HCT116 (cell line): ENCODE results near the gene UBTF. TPM values are rescaled to one million over a fixed set of nuclear protein-coding genes. Genes with fewer than 3 reads are reported as not detected.

Experiments
- ATAC-seq: fragments of 200-7000 bp; cut with Tn5 transposase; 2 replicates; pipeline ENCODE4 v1.9.1; 2020; ENCODE audit warnings: mild to moderate bottlenecking, moderate library complexity
- BruUV-seq: library from RNA; stranded (reverse); fragments of 400-500 nt; replicated peaks from 2 replicates; lab custom pipeline; 2021; lab: Mats Ljungman, UMichigan
- CTCF ChIA-PET: fragments of 300-600 bp; sonication (Branson Sonifier 250); formaldehyde crosslinking; loops from one replicate; lab custom pipeline; 2021; ENCODE audit warnings: antibody characterized with exemption; lab: Charles Lee
- POLR2A ChIA-PET: fragments of 300-600, 350-600 bp; sonication (Branson Sonifier 250); formaldehyde crosslinking; loops from one replicate; lab custom pipeline; 2021; ENCODE audit warnings: antibody characterized with exemption; lab: Charles Lee
- RAD21 ChIA-PET, 2 experiments: fragments of 300-600 bp; sonication (Branson Sonifier 250); formaldehyde crosslinking; loops; one replicate each; lab custom pipeline; 2023; ENCODE audit warnings: low total read pairs in 2 of 2; ENCODE audit not compliant: uncharacterized antibody in 2 of 2, unreplicated experiment in 2 of 2, low non-redundant PET in 1 of 2; lab: Charles Lee
- DNase-seq: peaks from one replicate; pipeline ENCODE4 v3.0.0-alpha.2; 2010; ENCODE audit warnings: low read depth, low spot score
- H2AFZ ChIP-seq: fragments of 200-600 bp; shearing (Covaris generic), sonication (generic); 2 replicates; pipeline ENCODE4 v1.6.1; 2017; ENCODE audit warnings: low read depth, mixed run types, mixed read lengths, antibody characterized with exemption, low read length; ENCODE audit not compliant: poor library complexity, severe bottlenecking
- H3K27ac ChIP-seq: 2 replicates; pipeline ENCODE4 v1.5.1; 2012; ENCODE audit warnings: low read depth, low read length
- H3K27me3 ChIP-seq: fragments of 200-600 bp; sonication (generic); 2 replicates; pipeline ENCODE4 v1.6.1; 2016; ENCODE audit warnings: mixed run types, low read length, mixed read lengths; ENCODE audit not compliant: insufficient read depth
- H3K36me3 ChIP-seq, 2 experiments: fragments of 200-500 bp in 1 of 2; fragments of 200-600 bp in 1 of 2; sonication (Bioruptor generic) in 1 of 2; sonication (generic) in 1 of 2; 2 replicates each; pipeline versions ENCODE4 v1.5.1 to v1.6.1; 2014 to 2016; ENCODE audit warnings: low read length in 2 of 2, inconsistent platforms in 1 of 2, mixed read lengths in 1 of 2, mixed run types in 1 of 2; ENCODE audit not compliant: insufficient read depth in 2 of 2, control insufficient read depth in 1 of 2
- H3K4me1 ChIP-seq, 2 experiments: fragments of 200-600 bp in 1 of 2; sonication (generic) in 1 of 2; 2 replicates each; pipeline versions ENCODE4 v1.5.1 to v1.6.1; 2012 to 2017; ENCODE audit warnings: low read length in 2 of 2, inconsistent platforms in 1 of 2, mild to moderate bottlenecking in 1 of 2, mixed read lengths in 1 of 2, mixed run types in 1 of 2, moderate library complexity in 1 of 2; ENCODE audit not compliant: insufficient read depth in 2 of 2, control insufficient read depth in 1 of 2
- H3K4me2 ChIP-seq: fragments of 200-600 bp; sonication (generic); 2 replicates; pipeline ENCODE4 v1.6.1; 2017; ENCODE audit warnings: mixed run types, low read length, mixed read lengths
- H3K4me3 ChIP-seq, 2 experiments: fragments of 200-600 bp in 1 of 2; sonication (generic) in 1 of 2; replicated peaks in 1 of 2; 2 replicates each; pipeline ENCODE4 v1.5.1; 2011 to 2016; ENCODE audit warnings: low read length in 2 of 2, control low read depth in 1 of 2, low read depth in 1 of 2, mild to moderate bottlenecking in 1 of 2, mixed read lengths in 1 of 2, mixed run types in 1 of 2
- H3K79me2 ChIP-seq: fragments of 200-600 bp; sonication (generic); 2 replicates; pipeline ENCODE4 v1.6.1; 2017; ENCODE audit warnings: mild to moderate bottlenecking, mixed run types, low read length, moderate library complexity, mixed read lengths; ENCODE audit not compliant: insufficient read depth
- H3K9ac ChIP-seq: fragments of 200-600 bp; sonication (generic); 2 replicates; pipeline ENCODE4 v1.6.1; 2016; ENCODE audit warnings: low read length, mixed read lengths
- H3K9me2 ChIP-seq: fragments of 200-600 bp; sonication (generic), shearing (Covaris generic); 2 replicates; pipeline ENCODE4 v1.6.1; 2017; ENCODE audit warnings: mixed run types, mild to moderate bottlenecking, moderate library complexity; ENCODE audit not compliant: insufficient read depth
- H3K9me3 ChIP-seq, 2 experiments: fragments of 200-500 bp in 1 of 2; fragments of 200-600 bp in 1 of 2; sonication (Bioruptor generic) in 1 of 2; sonication (generic) in 1 of 2; 2 replicates each; pipeline ENCODE4 v1.6.1; 2014 to 2017; ENCODE audit warnings: low read length in 2 of 2, mixed read lengths in 2 of 2, inconsistent platforms in 1 of 2, low read depth in 1 of 2, mild to moderate bottlenecking in 1 of 2, mixed run types in 1 of 2, moderate library complexity in 1 of 2; ENCODE audit not compliant: control insufficient read depth in 1 of 2, insufficient read depth in 1 of 2
- H4K20me1 ChIP-seq: fragments of 200-600 bp; sonication (generic), shearing (Covaris generic); 2 replicates; pipeline ENCODE4 v1.6.1; 2017; ENCODE audit warnings: mixed run types, mild to moderate bottlenecking, moderate library complexity; ENCODE audit not compliant: insufficient read depth
- CTCF ChIP-seq, 3 experiments: fragments of 200-600 bp in 1 of 3; sonication (generic) in 1 of 3; IDR thresholded peaks in 2 of 3; conservative IDR thresholded peaks in 1 of 3; 2 replicates each; pipeline ENCODE4 v1.5.1; 2012 to 2017; ENCODE audit warnings: low read depth in 2 of 3, low read length in 2 of 3, antibody characterized with exemption in 1 of 3, borderline replicate concordance in 1 of 3, control low read depth in 1 of 3, mild to moderate bottlenecking in 1 of 3, mixed read lengths in 1 of 3, mixed run types in 1 of 3, moderate library complexity in 1 of 3; ENCODE audit not compliant: insufficient read depth in 1 of 3
- EGR1 ChIP-seq: IDR thresholded peaks from 2 replicates; pipeline ENCODE4 v1.6.1; 2012; ENCODE audit warnings: low read depth
- EZH2phosphoT487 ChIP-seq: fragments of 200-600 bp; IDR thresholded peaks from 2 replicates; pipeline ENCODE4 v1.6.1; 2018; ENCODE audit warnings: antibody characterized with exemption, borderline replicate concordance
- JUND ChIP-seq: IDR thresholded peaks from 2 replicates; pipeline ENCODE4 v1.6.1; 2012
- POLR2AphosphoS5 ChIP-seq: IDR thresholded peaks from 2 replicates; pipeline ENCODE4 v1.6.1; 2011; ENCODE audit warnings: mild to moderate bottlenecking, low read depth, low read length, moderate library complexity
- REST ChIP-seq: IDR thresholded peaks from 2 replicates; pipeline ENCODE4 v1.6.1; 2012; ENCODE audit warnings: low read depth
- YY1 ChIP-seq: IDR thresholded peaks from 2 replicates; pipeline ENCODE4 v1.6.1; 2011; ENCODE audit warnings: low read length, low read depth, moderate library complexity, mild to moderate bottlenecking; ENCODE audit not compliant: insufficient replicate concordance; ENCODE audit errors: extremely low read depth
- ZBTB33 ChIP-seq: IDR thresholded peaks from 2 replicates; pipeline ENCODE4 v1.6.1; 2011; ENCODE audit warnings: mild to moderate bottlenecking, low read length, moderate library complexity; ENCODE audit not compliant: insufficient replicate concordance; ENCODE audit errors: extremely low read depth
- ZFX ChIP-seq: fragments of 450-650 bp; IDR thresholded peaks from 2 replicates; pipeline ENCODE4 v1.6.1; 2017
- ZNF274 ChIP-seq: fragments of 200-500 bp; sonication (Bioruptor generic); IDR thresholded peaks from 2 replicates; pipeline ENCODE4 v1.6.1; 2014; ENCODE audit warnings: mild to moderate bottlenecking, low read depth, low read length, inconsistent platforms
- intact Hi-C: fragments of 100-400 bp; cut with micrococcal nuclease; formaldehyde crosslinking; loops from 2 replicates; pipeline ENCODE4 v1.10.0; 2022
- total RNA-seq: library from RNA; stranded (reverse); gene quantifications from one replicate; pipeline ENCODE4 v1.2.1, GENCODE V29; 2021; ENCODE audit not compliant: unreplicated experiment

The UBTF gene
- total RNA-seq, 1 experiment from 2014 or later = 84.3 TPM

GRCh38 chr17:44209786-44210341 lies 9.6 kb downstream of the UBTF start (continued):
- no peak for TF ChIP-seq REST

GRCh38 chr17:44207743-44208142 lies 11.7 kb downstream of the UBTF start:
- H3K36me3 ChIP-seq = peaks cover 8 to 37% of the 10 kb centered on the region in 2 experiments; a peak in 3 of 4 replicates
- no peaks in the 10 kb centered on the region for H3K9me3 ChIP-seq
- peaks cover 45 to 77% of the 10 kb centered on the region in 2 experiments for H3K4me1 ChIP-seq
- no peaks in the 10 kb centered on the region for H3K9me2 ChIP-seq
- ChIA-PET RAD21 (interaction anchor here in 1 of 2 experiments (0.6 kb wide), 1 partner anchor 24 kb away, joined by 3 read pairs; no protein-coding TSS in a partner anchor), POLR2A (interaction anchor here (0.7 to 2.1 kb wide), 2 partner anchors 10 to 21 kb away, joined by 4 read pairs; partner anchors contain the start of gene TMUB2), CTCF (interaction anchor here (1.0 to 2.6 kb wide), 4 partner anchors 11 to 315 kb away, joined by 3 to 11 read pairs (median 7); no protein-coding TSS in a partner anchor)
- no peak for DNase-seq
- H3K4me2 ChIP-seq = peak overlapping the region; percentile 70; the same call in 1 of the 2 replicates
- intact Hi-C loops = no loop called here
- no peaks in the 10 kb centered on the region for H3K27me3 ChIP-seq
- peaks cover 11% of the 10 kb centered on the region; the same call in 1 of the 2 replicates for H3K79me2 ChIP-seq
- no peak overlapping the region for H2AFZ ChIP-seq
- ATAC-seq = no peak
- no peak overlapping the region; the same call in 1 of the 2 replicates for H3K9ac ChIP-seq
- no peaks in the 10 kb centered on the region for H4K20me1 ChIP-seq
- H3K27ac ChIP-seq = peak overlapping the region; percentile 42; the same call in 1 of the 2 replicates
- BruUV-seq = no TSS peak
- H3K4me3 ChIP-seq = no peak overlapping the region
- no peak for TF ChIP-seq EZH2phosphoT487
- no peak for TF ChIP-seq JUND
- no peak for TF ChIP-seq ZFX
- no peak for TF ChIP-seq REST
- TF ChIP-seq CTCF (IDR thresholded peaks at IDR 0.05 in 2 of 3, conservative IDR thresholded peaks at IDR 0.05 in 1 of 3; ENCODE audit: borderline replicate concordance in 1 of 3, insufficient read depth in 1 of 3, low read depth in 2 of 3, low read length in 2 of 3) = no peak
- TF ChIP-seq ZNF274 = no peak
- TF ChIP-seq POLR2AphosphoS5 = no peak
- TF ChIP-seq YY1 = no peak
- TF ChIP-seq EGR1 = no peak
- TF ChIP-seq ZBTB33 = no peak
